Esophagus muscularis mucosa (tissue), 3 donors: Measurements from ENCODE around the gene PLCB3.

Experiments used
- POLR2AphosphoS5 ChIP-seq, 2 donors: sonication (generic); formaldehyde crosslinking; IDR thresholded peaks; one replicate each; pipeline ENCODE4 v1.6.1; 2017; ENCODE audit warnings: antibody characterized with exemption in 2 of 2
- TF ChIP-seq, protein P1 (sequence below), 3 experiments: fragments of 200-600 bp in 2 of 3; fragments of 450-650 bp in 1 of 3; sonication (generic) in 2 of 3; IDR thresholded peaks; one replicate each; pipeline ENCODE4 v1.5.1; 2017 to 2019; ENCODE audit warnings: antibody characterized with exemption in 3 of 3, mild to moderate bottlenecking in 2 of 3, moderate library complexity in 1 of 3

GRCh38 chr11:64230985-64231365 lies 20.4 kb upstream of the PLCB3 start:
- TF ChIP-seq, protein P1, sequence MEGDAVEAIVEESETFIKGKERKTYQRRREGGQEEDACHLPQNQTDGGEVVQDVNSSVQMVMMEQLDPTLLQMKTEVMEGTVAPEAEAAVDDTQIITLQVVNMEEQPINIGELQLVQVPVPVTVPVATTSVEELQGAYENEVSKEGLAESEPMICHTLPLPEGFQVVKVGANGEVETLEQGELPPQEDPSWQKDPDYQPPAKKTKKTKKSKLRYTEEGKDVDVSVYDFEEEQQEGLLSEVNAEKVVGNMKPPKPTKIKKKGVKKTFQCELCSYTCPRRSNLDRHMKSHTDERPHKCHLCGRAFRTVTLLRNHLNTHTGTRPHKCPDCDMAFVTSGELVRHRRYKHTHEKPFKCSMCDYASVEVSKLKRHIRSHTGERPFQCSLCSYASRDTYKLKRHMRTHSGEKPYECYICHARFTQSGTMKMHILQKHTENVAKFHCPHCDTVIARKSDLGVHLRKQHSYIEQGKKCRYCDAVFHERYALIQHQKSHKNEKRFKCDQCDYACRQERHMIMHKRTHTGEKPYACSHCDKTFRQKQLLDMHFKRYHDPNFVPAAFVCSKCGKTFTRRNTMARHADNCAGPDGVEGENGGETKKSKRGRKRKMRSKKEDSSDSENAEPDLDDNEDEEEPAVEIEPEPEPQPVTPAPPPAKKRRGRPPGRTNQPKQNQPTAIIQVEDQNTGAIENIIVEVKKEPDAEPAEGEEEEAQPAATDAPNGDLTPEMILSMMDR (IDR thresholded peaks at IDR 0.05), result no peak
- TF ChIP-seq POLR2AphosphoS5 (IDR thresholded peaks at IDR 0.05), result no peak
